ENCODE results near the gene TMEM170A. TPM values are rescaled to one million over a fixed set of nuclear protein-coding genes. Genes with fewer than 3 reads are reported as not detected.

Gene TMEM170A
- total RNA-seq, 2 experiments from 2014 or later: 25.1 to 27.1 TPM

GRCh38 chr16:75406943-75407342, 57.5 kb downstream of the TMEM170A start:
- no peak for TF ChIP-seq CTCF (IDR thresholded peaks at IDR 0.05)
- ChIA-PET POLR2A (no interaction called here), CTCF (interaction anchor here (0.6 to 1.6 kb wide), 3 partner anchors 82 to 208 kb away, joined by 3 to 5 read pairs (median 3); no protein-coding TSS in a partner anchor)
- intact Hi-C loops (cut with micrococcal nuclease): no loop called here
- H3K4me3 Mint-ChIP-seq: no peak overlapping the region
- ATAC-seq (no peak), DNase-seq (no peak)
- H3K27ac Mint-ChIP-seq: no peak overlapping the region
- peaks cover 11% of the 10 kb centered on the region for H3K4me1 Mint-ChIP-seq (ENCODE audit: low read depth)
- no peaks in the 10 kb centered on the region for H3K27me3 Mint-ChIP-seq
- H3K36me3 Mint-ChIP-seq (ENCODE audit: low read depth): peaks cover 16% of the 10 kb centered on the region
- no peaks in the 10 kb centered on the region for H3K9me3 Mint-ChIP-seq

- Mint-ChIP-seq H3K27me3 (no peaks in the 10 kb centered on the region), H3K4me1 (ENCODE audit: low read depth) (peaks cover 19% of the 10 kb centered on the region), H3K36me3 (ENCODE audit: low read depth) (peaks cover 10% of the 10 kb centered on the region), H3K4me3 (no peak overlapping the region), H3K27ac (no peak overlapping the region), H3K9me3 (no peaks in the 10 kb centered on the region)
- intact Hi-C loops (cut with micrococcal nuclease): loop anchor here (5.0 kb wide), 1 partner anchor 171 kb away; no protein-coding TSS in a partner anchor
- CTCF ChIA-PET: interaction anchor here (0.7 to 4.5 kb wide), 13 partner anchors 11 to 203 kb away, joined by 3 to 48 read pairs (median 5); partner anchors contain the start of gene TMEM170A
- TF ChIP-seq CTCF (IDR thresholded peaks at IDR 0.05): peak; percentile 54
- POLR2A ChIA-PET: interaction anchor here (0.6 kb wide), 1 partner anchor 13 kb away, joined by 4 read pairs; no protein-coding TSS in a partner anchor
- ATAC-seq (peak; percentile 74), DNase-seq (peak; percentile 14)
These were observed 61.5 kb downstream of the TMEM170A start for GRCh38 chr16:75402821-75403475.

GRCh38 chr16:75402159-75402820, 62.2 kb downstream of the TMEM170A start:
- ChIA-PET POLR2A (no interaction called here), CTCF (interaction anchor here (0.7 to 4.5 kb wide), 11 partner anchors 10 to 203 kb away, joined by 3 to 48 read pairs (median 6); partner anchors contain the start of genes CFDP1 and TMEM170A)
- no peak for ATAC-seq
- H3K9me3 Mint-ChIP-seq: no peaks in the 10 kb centered on the region
- intact Hi-C loops (cut with micrococcal nuclease): loop anchor here (5.0 kb wide), 1 partner anchor 170 kb away; no protein-coding TSS in a partner anchor
- H3K27ac Mint-ChIP-seq: peak overlapping the region; percentile 88
- H3K4me1 Mint-ChIP-seq (ENCODE audit: low read depth): peaks cover 19% of the 10 kb centered on the region
- DNase-seq: no peak
- no peaks in the 10 kb centered on the region for H3K27me3 Mint-ChIP-seq
- peaks cover 12% of the 10 kb centered on the region for H3K36me3 Mint-ChIP-seq (ENCODE audit: low read depth)
- no peak for TF ChIP-seq CTCF (IDR thresholded peaks at IDR 0.05)
- no peak overlapping the region for H3K4me3 Mint-ChIP-seq

- ChIA-PET CTCF (interaction anchor here (0.7 to 4.5 kb wide), 11 partner anchors 9 to 202 kb away, joined by 3 to 48 read pairs (median 6); partner anchors contain the start of genes CFDP1 and TMEM170A), POLR2A (no interaction called here)
- Mint-ChIP-seq H3K4me3 (no peak overlapping the region), H3K36me3 (ENCODE audit: low read depth) (peaks cover 12% of the 10 kb centered on the region), H3K27ac (peak overlapping the region; percentile 88), H3K9me3 (no peaks in the 10 kb centered on the region), H3K4me1 (ENCODE audit: low read depth) (peaks cover 19% of the 10 kb centered on the region), H3K27me3 (no peaks in the 10 kb centered on the region)
- DNase-seq (no peak), ATAC-seq (no peak)
- TF ChIP-seq CTCF (IDR thresholded peaks at IDR 0.05): no peak
- intact Hi-C loops (cut with micrococcal nuclease): loop anchor here (5.0 kb wide), 1 partner anchor 169 kb away; no protein-coding TSS in a partner anchor
These were observed 62.8 kb downstream of the TMEM170A start for GRCh38 chr16:75401691-75402090.
